KOPT-K1 (cell line): ENCODE data around the gene ABTB2.

ENCODE experiments used
- H3K27ac ChIP-seq: fragments of 200-600 bp; sonication (generic); 2 replicates; pipeline ENCODE4 v1.5.1; 2016; ENCODE audit warnings: antibody characterized with exemption, mild to moderate bottlenecking, low read depth, low read length; ENCODE audit not compliant: poor library complexity, severe bottlenecking
- H3K36me3 ChIP-seq: fragments of 200-600 bp; sonication (generic); 2 replicates; pipeline ENCODE4 v1.5.1; 2017; ENCODE audit warnings: antibody characterized with exemption, mild to moderate bottlenecking, low read length, moderate library complexity; ENCODE audit not compliant: insufficient read depth
- H3K9me3 ChIP-seq: fragments of 200-600 bp; sonication (generic); 2 replicates; pipeline ENCODE4 v1.5.1; 2017; ENCODE audit warnings: antibody characterized with exemption, low read length, mild to moderate bottlenecking; ENCODE audit not compliant: insufficient read depth, poor library complexity, severe bottlenecking

Gene ABTB2

GRCh38 chr11:34379539-34379938, 21.7 kb upstream of the ABTB2 start:
- Histone ChIP-seq H3K36me3 (no peaks in the 10 kb centered on the region), H3K9me3 (peaks cover 31% of the 10 kb centered on the region), H3K27ac (no peak overlapping the region)

DNA sequence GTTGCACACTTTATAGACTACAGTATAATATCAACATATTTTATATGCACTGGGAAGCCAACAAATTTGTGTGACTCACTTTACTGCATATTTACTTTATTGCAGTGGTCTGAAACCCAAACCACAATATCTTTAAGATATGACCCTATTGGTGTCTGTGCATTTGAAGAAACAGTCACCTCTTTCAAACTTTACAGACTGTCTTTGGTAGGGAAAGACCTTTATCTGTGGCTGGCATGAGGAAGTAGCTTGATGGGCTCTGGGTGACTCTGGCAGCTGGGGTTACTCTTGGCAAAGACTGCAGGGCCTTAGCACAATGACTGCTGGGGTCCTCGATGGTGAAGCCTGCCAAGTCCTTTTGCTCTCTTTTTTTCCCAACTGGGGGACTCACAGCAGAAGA, 21.3 kb upstream of the ABTB2 start:
- Histone ChIP-seq H3K36me3 (no peaks in the 10 kb centered on the region), H3K9me3 (peaks cover 31% of the 10 kb centered on the region), H3K27ac (no peak overlapping the region)

DNA sequence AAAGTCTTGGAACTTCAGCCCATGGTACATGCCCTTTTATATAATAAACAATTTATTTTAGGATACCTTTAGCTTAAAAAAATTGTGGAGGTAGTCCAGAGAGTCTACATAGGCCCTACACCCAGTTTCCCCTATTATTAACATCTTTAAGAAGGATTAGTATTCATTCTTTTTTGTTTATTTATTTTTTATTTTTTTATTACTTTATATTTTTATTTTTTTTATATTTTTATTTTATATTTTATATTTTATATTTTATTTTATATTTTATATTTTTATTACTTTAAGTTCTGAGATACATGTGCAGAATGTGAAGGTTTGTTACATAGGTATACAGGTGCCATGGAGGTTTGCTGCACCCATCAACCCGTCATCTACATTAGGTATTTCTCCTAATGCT, 15.9 kb upstream of the ABTB2 start:
- H3K36me3 ChIP-seq = no peaks in the 10 kb centered on the region
- peaks cover 29% of the 10 kb centered on the region for H3K9me3 ChIP-seq
- H3K27ac ChIP-seq = no peak overlapping the region

DNA sequence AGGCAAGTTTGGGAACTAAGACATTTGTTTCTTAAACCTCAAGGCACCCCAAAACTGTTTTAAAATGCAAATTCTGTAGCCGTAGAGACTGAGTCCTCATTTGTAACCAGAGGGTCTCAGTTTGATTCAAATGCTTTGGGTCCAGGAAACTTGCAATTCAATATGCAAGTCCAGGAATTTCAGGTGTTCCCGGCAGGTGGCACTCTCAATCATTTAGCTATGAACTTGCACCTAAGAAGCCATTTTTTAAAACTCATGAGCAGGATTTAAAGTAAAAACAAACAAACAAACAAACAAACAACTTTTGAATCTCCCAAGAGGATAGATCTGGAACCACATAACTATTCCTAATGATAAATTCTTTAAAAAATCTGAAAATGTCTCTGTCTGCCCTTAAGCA, 8.7 kb upstream of the ABTB2 start:
- H3K27ac ChIP-seq = no peak overlapping the region
- no peaks in the 10 kb centered on the region for H3K36me3 ChIP-seq
- no peaks in the 10 kb centered on the region for H3K9me3 ChIP-seq

GRCh38 chr11:34364102-34364501, 6.3 kb upstream of the ABTB2 start:
- no peak overlapping the region for H3K27ac ChIP-seq
- no peaks in the 10 kb centered on the region for H3K36me3 ChIP-seq
- no peaks in the 10 kb centered on the region for H3K9me3 ChIP-seq

GRCh38 chr11:34363363-34364084, 5.7 kb upstream of the ABTB2 start:
- Histone ChIP-seq H3K36me3 (no peaks in the 10 kb centered on the region), H3K27ac (no peak overlapping the region), H3K9me3 (no peaks in the 10 kb centered on the region)

DNA sequence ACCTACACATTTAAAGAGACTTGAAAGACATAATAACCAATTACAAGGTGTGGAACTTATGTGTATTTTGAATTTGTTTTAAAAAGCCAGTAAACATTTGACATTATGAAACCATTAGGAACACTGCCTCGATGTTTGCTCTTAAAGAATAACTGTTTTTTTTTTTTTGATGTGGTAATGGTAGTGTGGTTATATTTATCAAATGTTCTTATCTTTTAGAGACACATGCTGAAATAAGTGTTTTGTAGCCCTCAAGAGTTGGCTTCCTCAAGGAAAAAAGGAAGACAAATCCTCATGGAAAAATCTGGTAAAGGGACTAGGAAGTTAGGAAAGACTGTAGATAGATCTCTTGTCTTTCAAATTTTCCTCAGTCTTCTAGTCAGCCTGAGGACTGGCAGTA, 2.2 kb upstream of the ABTB2 start:
- Histone ChIP-seq H3K27ac (peak overlapping the region; percentile 61), H3K36me3 (no peaks in the 10 kb centered on the region), H3K9me3 (no peaks in the 10 kb centered on the region)

DNA sequence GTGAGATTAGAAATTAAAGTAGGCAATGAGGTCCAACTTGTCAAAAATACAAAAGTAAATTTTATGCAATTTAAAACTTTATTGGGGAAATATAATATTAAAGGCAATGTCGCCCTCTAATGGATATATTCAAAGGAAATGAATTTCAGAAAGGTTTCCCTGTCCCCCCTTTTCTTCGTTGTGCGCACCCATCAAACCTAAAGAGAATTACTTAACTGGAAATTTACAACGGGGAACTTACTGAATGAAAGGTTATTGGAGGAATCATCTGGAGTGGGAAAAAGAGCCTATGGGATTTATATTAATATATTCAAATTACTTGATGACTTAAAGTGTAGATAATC, 1.7 kb upstream of the ABTB2 start:
- Histone ChIP-seq H3K36me3 (no peaks in the 10 kb centered on the region), H3K27ac (peak overlapping the region; percentile 61), H3K9me3 (no peaks in the 10 kb centered on the region)

DNA sequence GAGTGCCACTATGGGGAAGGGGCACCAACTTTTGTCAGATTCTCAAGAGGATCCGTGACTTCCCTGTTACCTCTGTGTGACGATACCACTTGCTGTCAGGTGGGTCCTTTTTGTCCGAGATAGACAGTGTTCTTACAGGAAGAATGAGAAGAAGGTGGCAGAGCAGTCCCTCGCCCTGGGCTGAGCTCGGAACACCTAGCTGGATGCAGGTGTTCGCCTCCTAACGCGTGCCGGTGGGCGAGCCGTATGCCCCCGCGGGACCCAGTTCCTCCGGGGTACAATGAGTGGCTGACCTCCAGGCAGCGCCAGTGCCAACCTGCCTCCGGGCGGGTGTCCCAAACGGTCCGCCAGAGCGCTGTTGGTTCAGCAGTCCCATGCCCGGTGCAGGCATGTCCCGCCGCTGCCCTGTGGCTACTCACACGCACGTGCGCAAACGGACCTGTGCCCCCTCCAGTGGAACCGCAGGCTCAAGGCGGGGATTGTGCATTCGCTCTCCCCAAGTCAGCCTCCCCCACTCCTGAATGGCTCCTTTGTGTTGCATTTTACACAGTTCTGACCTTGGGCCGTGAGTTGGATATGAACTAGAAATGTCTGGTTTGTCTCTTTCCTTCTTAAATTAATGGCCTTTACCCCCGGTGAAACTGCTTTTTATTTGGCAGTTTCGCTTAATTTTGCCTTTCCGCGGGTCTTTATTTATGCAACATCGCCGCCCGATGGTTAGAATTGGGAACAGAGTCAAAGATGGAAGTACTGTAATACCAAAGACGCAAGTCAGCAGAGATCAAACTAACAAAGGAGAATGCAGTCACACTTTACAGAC, 1.1 kb upstream of the ABTB2 start:
- H3K27ac ChIP-seq = peak overlapping the region; percentile 61

GRCh38 chr11:34358258-34358727, 483 bp upstream of the ABTB2 start:
- H3K36me3 ChIP-seq = no peaks in the 10 kb centered on the region
- peak overlapping the region; percentile 61 for H3K27ac ChIP-seq
- no peaks in the 10 kb centered on the region for H3K9me3 ChIP-seq

More for the DNA sequence above, 1.1 kb upstream of the ABTB2 start:
- Histone ChIP-seq H3K36me3 (no peaks in the 10 kb centered on the region), H3K9me3 (no peaks in the 10 kb centered on the region)

- H3K9me3 ChIP-seq = no peaks in the 10 kb centered on the region
- no peak overlapping the region for H3K27ac ChIP-seq
- H3K36me3 ChIP-seq = no peaks in the 10 kb centered on the region
These were observed 703 bp downstream of the ABTB2 start for GRCh38 chr11:34356913-34357700.

- H3K9me3 ChIP-seq = no peaks in the 10 kb centered on the region
- H3K27ac ChIP-seq = no peak overlapping the region
- no peaks in the 10 kb centered on the region for H3K36me3 ChIP-seq
These were observed 1.3 kb downstream of the ABTB2 start for GRCh38 chr11:34356576-34356912.

GRCh38 chr11:34356130-34356529, 1.7 kb downstream of the ABTB2 start:
- no peak overlapping the region for H3K27ac ChIP-seq
- H3K36me3 ChIP-seq = no peaks in the 10 kb centered on the region
- H3K9me3 ChIP-seq = no peaks in the 10 kb centered on the region

- H3K27ac ChIP-seq = no peak overlapping the region
- H3K9me3 ChIP-seq = no peaks in the 10 kb centered on the region
- no peaks in the 10 kb centered on the region for H3K36me3 ChIP-seq
These were observed 2.1 kb downstream of the ABTB2 start for GRCh38 chr11:34355726-34356125.

- H3K27ac ChIP-seq = no peak overlapping the region
- H3K36me3 ChIP-seq = no peaks in the 10 kb centered on the region
- H3K9me3 ChIP-seq = no peaks in the 10 kb centered on the region
These were observed 3.0 kb downstream of the ABTB2 start for GRCh38 chr11:34354782-34355181.
